MCF 10A (cell line): Measurements from ENCODE around the gene EP400. TPM values are rescaled to one million over a fixed set of nuclear protein-coding genes. Genes with fewer than 3 reads are reported as not detected.
A peak's percentile ranks its signal among the peaks of the same experiment; 100 is the strongest.

Experiments used
- BruUV-seq: library from RNA; stranded (reverse); fragments of 400-500 nt; replicated peaks from 2 replicates; lab custom pipeline; 2021; lab: Mats Ljungman, UMichigan
- CTCF ChIA-PET: fragments of 300-600 bp; sonication (Branson Sonifier 250); formaldehyde crosslinking; extraction: SDS; loops from one replicate; lab custom pipeline; 2021; ENCODE audit warnings: antibody characterized with exemption, inconsistent platforms; lab: Yijun Ruan, JAX
- POLR2A ChIA-PET: fragments of 300-600, 350-650 bp; sonication (Branson Sonifier 250); formaldehyde crosslinking; extraction: SDS; loops from one replicate; lab custom pipeline; 2020; ENCODE audit warnings: antibody characterized with exemption, inconsistent platforms; lab: Yijun Ruan, JAX
- DNase-seq: peaks from one replicate; pipeline ENCODE4 v3.0.0-alpha.2; 2018; ENCODE audit not compliant: unreplicated experiment
- H3K27ac Mint-ChIP-seq: one replicate; pipeline ENCODE4 v1.8.0; 2022; ENCODE audit warnings: mild to moderate bottlenecking, low read depth, mixed read lengths; ENCODE audit not compliant: unreplicated experiment
- H3K27me3 Mint-ChIP-seq: one replicate; pipeline ENCODE4 v1.8.0; 2022; ENCODE audit warnings: mixed read lengths; ENCODE audit not compliant: insufficient read depth, unreplicated experiment
- H3K36me3 Mint-ChIP-seq: one replicate; pipeline ENCODE4 v1.8.0; 2022; ENCODE audit warnings: mild to moderate bottlenecking, moderate library complexity, mixed read lengths; ENCODE audit not compliant: insufficient read depth, unreplicated experiment
- H3K4me1 Mint-ChIP-seq: one replicate; pipeline ENCODE4 v1.8.0; 2022; ENCODE audit warnings: mixed read lengths; ENCODE audit not compliant: insufficient read depth, unreplicated experiment
- H3K4me3 Mint-ChIP-seq: one replicate; pipeline ENCODE4 v1.8.0; 2022; ENCODE audit warnings: mild to moderate bottlenecking, moderate library complexity, mixed read lengths; ENCODE audit not compliant: unreplicated experiment
- H3K9me3 Mint-ChIP-seq: one replicate; pipeline ENCODE4 v1.8.0; 2022; ENCODE audit warnings: mixed read lengths; ENCODE audit not compliant: unreplicated experiment
- CTCF ChIP-seq: fragments of 200-600 bp; IDR thresholded peaks from one replicate; pipeline ENCODE4 v1.8.0; 2022; ENCODE audit warnings: antibody characterized with exemption, mild to moderate bottlenecking; ENCODE audit not compliant: unreplicated experiment
- intact Hi-C: fragments of 100-400 bp; cut with micrococcal nuclease; formaldehyde crosslinking; loops from 2 replicates; pipeline ENCODE4 v1.14.1; 2022
- total RNA-seq: library from RNA; stranded (reverse); gene quantifications from 2 replicates; pipeline ENCODE4 v1.2.3, GENCODE V29; 2022

Gene EP400
- total RNA-seq, 1 experiment from 2014 or later: 52.4 TPM

- H3K4me3 Mint-ChIP-seq: no peak overlapping the region
- BruUV-seq: no TSS peak
- H3K36me3 Mint-ChIP-seq: peaks cover 82% of the 10 kb centered on the region
- H3K9me3 Mint-ChIP-seq: no peaks in the 10 kb centered on the region
- no peaks in the 10 kb centered on the region for H3K27me3 Mint-ChIP-seq
- H3K27ac Mint-ChIP-seq: no peak overlapping the region
- H3K4me1 Mint-ChIP-seq: no peaks in the 10 kb centered on the region
- ChIA-PET POLR2A (no interaction called here), CTCF (no interaction called here)
- no peak for DNase-seq
- intact Hi-C loops: no loop called here
- TF ChIP-seq CTCF: no peak
These were observed 64.6 kb downstream of the EP400 start for GRCh38 chr12:132014092-132014914.

- Mint-ChIP-seq H3K36me3 (peaks cover 79% of the 10 kb centered on the region), H3K9me3 (no peaks in the 10 kb centered on the region), H3K27ac (no peak overlapping the region), H3K4me1 (no peaks in the 10 kb centered on the region), H3K27me3 (no peaks in the 10 kb centered on the region), H3K4me3 (no peak overlapping the region)
- BruUV-seq: no TSS peak
- POLR2A ChIA-PET: no interaction called here
- intact Hi-C loops: no loop called here
- no peak for DNase-seq
- no peak for TF ChIP-seq CTCF
- CTCF ChIA-PET: no interaction called here
These were observed 65.2 kb downstream of the EP400 start for GRCh38 chr12:132014915-132015280.

- BruUV-seq: no TSS peak
- ChIA-PET CTCF (no interaction called here), POLR2A (no interaction called here)
- intact Hi-C loops: no loop called here
- Mint-ChIP-seq H3K4me3 (no peak overlapping the region), H3K4me1 (no peaks in the 10 kb centered on the region), H3K36me3 (peaks cover 80% of the 10 kb centered on the region), H3K9me3 (no peaks in the 10 kb centered on the region), H3K27ac (peak overlapping the region; percentile 1), H3K27me3 (no peaks in the 10 kb centered on the region)
- DNase-seq: no peak
- TF ChIP-seq CTCF: no peak
These were observed 66.1 kb downstream of the EP400 start for GRCh38 chr12:132015686-132016430.

- Mint-ChIP-seq H3K27me3 (no peaks in the 10 kb centered on the region), H3K4me1 (no peaks in the 10 kb centered on the region), H3K4me3 (no peak overlapping the region), H3K27ac (no peak overlapping the region), H3K36me3 (peaks cover 77% of the 10 kb centered on the region), H3K9me3 (no peaks in the 10 kb centered on the region)
- no peak for DNase-seq
- intact Hi-C loops: no loop called here
- no TSS peak for BruUV-seq
- no peak for TF ChIP-seq CTCF
- POLR2A ChIA-PET: no interaction called here
- CTCF ChIA-PET: no interaction called here
These were observed 68.6 kb downstream of the EP400 start for GRCh38 chr12:132018193-132018916.
